ENCODE measurements around the gene NTNG1. TPM values are rescaled to one million over a fixed set of nuclear protein-coding genes. Genes with fewer than 3 reads are reported as not detected.

The NTNG1 gene
- total RNA-seq, 1 experiment from 2014 or later: not detected

- TF ChIP-seq, protein P1, sequence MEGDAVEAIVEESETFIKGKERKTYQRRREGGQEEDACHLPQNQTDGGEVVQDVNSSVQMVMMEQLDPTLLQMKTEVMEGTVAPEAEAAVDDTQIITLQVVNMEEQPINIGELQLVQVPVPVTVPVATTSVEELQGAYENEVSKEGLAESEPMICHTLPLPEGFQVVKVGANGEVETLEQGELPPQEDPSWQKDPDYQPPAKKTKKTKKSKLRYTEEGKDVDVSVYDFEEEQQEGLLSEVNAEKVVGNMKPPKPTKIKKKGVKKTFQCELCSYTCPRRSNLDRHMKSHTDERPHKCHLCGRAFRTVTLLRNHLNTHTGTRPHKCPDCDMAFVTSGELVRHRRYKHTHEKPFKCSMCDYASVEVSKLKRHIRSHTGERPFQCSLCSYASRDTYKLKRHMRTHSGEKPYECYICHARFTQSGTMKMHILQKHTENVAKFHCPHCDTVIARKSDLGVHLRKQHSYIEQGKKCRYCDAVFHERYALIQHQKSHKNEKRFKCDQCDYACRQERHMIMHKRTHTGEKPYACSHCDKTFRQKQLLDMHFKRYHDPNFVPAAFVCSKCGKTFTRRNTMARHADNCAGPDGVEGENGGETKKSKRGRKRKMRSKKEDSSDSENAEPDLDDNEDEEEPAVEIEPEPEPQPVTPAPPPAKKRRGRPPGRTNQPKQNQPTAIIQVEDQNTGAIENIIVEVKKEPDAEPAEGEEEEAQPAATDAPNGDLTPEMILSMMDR (IDR thresholded peaks at IDR 0.05; ENCODE audit: unreplicated experiment): no peak
- Mint-ChIP-seq H3K4me3 (ENCODE audit: unreplicated experiment) (no peak overlapping the region), H3K4me1 (ENCODE audit: insufficient read depth, unreplicated experiment) (no peaks in the 10 kb centered on the region), H3K9me3 (ENCODE audit: unreplicated experiment) (peaks cover 13% of the 10 kb centered on the region), H3K27ac (ENCODE audit: low read depth, unreplicated experiment) (no peak overlapping the region), H3K36me3 (ENCODE audit: insufficient read depth, unreplicated experiment) (no peaks in the 10 kb centered on the region), H3K27me3 (ENCODE audit: insufficient read depth, unreplicated experiment) (no peaks in the 10 kb centered on the region)
- intact Hi-C loops (cut with micrococcal nuclease): no loop called here
- POLR2A ChIA-PET: no interaction called here
- BruUV-seq (replicated peaks): no TSS peak
- no peak for DNase-seq (ENCODE audit: unreplicated experiment)
- CTCF ChIA-PET: no interaction called here
These were observed 79.2 kb downstream of the NTNG1 start for GRCh38 chr1:107220036-107220435.

DNA sequence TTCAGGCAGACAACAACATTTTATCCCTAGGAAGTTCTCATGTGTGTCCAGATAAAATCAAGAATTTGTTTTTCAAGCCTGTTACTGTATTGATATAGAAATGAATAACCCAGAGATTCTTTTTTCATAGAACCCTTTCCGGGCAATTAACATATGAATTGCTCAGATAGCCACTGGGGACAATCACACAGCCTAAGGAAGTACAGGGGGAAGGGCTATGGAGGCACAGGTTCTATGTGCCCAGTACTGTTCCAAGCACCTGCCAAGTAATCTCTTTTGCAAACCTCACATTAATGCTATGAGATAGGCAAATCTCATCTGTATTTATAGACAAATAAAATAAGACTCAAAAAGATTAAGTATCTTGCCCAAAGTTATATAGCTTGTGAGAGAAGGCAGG lies 84.9 kb downstream of the NTNG1 start:
- no peak for DNase-seq (ENCODE audit: unreplicated experiment)
- ChIA-PET CTCF (no interaction called here), POLR2A (interaction anchor here (1.0 kb wide), 1 partner anchor 22 kb away, joined by 3 read pairs; no protein-coding TSS in a partner anchor)
- no peaks in the 10 kb centered on the region for H3K36me3 Mint-ChIP-seq (ENCODE audit: insufficient read depth, unreplicated experiment)
- intact Hi-C loops (cut with micrococcal nuclease): no loop called here
- no peak overlapping the region for H3K27ac Mint-ChIP-seq (ENCODE audit: low read depth, unreplicated experiment)
- no TSS peak for BruUV-seq (replicated peaks)
- TF ChIP-seq, protein P1 (IDR thresholded peaks at IDR 0.05; ENCODE audit: unreplicated experiment): no peak
- H3K4me1 Mint-ChIP-seq (ENCODE audit: insufficient read depth, unreplicated experiment): no peaks in the 10 kb centered on the region
- H3K4me3 Mint-ChIP-seq (ENCODE audit: unreplicated experiment): no peak overlapping the region
- H3K27me3 Mint-ChIP-seq (ENCODE audit: insufficient read depth, unreplicated experiment): no peaks in the 10 kb centered on the region
- H3K9me3 Mint-ChIP-seq (ENCODE audit: unreplicated experiment): no peaks in the 10 kb centered on the region

DNA sequence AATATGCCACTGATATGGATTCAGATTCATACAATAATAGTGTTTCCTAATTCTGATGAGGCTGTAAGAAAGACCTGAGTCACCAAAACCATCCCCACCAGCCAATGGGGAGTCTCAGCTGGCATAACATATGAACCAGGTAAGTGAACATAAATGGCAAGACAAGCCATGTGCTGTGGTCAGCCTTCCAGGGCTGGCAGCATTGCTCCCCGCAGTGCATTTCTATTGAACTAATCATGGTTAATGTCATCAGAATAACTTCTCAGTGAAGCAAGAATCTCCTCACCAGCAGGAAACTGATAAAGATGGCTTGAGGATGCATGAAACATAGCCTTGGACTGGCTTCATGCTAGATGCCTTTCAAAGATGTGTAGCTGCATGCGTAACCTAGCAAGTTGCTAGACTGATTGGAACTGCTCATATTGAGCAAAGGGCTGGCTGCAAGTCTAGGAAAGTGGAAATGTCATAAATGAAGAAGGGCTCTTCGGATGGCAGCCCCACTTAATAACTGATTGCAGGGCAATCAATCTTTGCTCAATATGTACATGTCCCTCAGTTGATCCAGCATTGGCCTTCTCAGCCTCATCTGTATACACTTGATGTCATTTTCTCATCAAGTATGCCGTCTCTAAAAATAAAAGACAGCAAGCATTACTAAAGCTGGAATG lies 88.0 kb downstream of the NTNG1 start:
- Mint-ChIP-seq H3K4me3 (ENCODE audit: unreplicated experiment) (no peak overlapping the region), H3K27me3 (ENCODE audit: insufficient read depth, unreplicated experiment) (no peaks in the 10 kb centered on the region), H3K9me3 (ENCODE audit: unreplicated experiment) (no peaks in the 10 kb centered on the region), H3K27ac (ENCODE audit: low read depth, unreplicated experiment) (no peak overlapping the region), H3K36me3 (ENCODE audit: insufficient read depth, unreplicated experiment) (no peaks in the 10 kb centered on the region), H3K4me1 (ENCODE audit: insufficient read depth, unreplicated experiment) (no peaks in the 10 kb centered on the region)
- no TSS peak for BruUV-seq (replicated peaks)
- CTCF ChIA-PET: interaction anchor here (0.6 kb wide), 1 partner anchor 128 kb away, joined by 3 read pairs; no protein-coding TSS in a partner anchor
- POLR2A ChIA-PET: no interaction called here
- TF ChIP-seq, protein P1 (IDR thresholded peaks at IDR 0.05; ENCODE audit: unreplicated experiment): no peak
- intact Hi-C loops (cut with micrococcal nuclease): no loop called here
- DNase-seq (ENCODE audit: unreplicated experiment): no peak

GRCh38 chr1:107229711-107230110 lies 88.9 kb downstream of the NTNG1 start:
- Mint-ChIP-seq H3K27ac (ENCODE audit: low read depth, unreplicated experiment) (no peak overlapping the region), H3K4me1 (ENCODE audit: insufficient read depth, unreplicated experiment) (no peaks in the 10 kb centered on the region), H3K9me3 (ENCODE audit: unreplicated experiment) (no peaks in the 10 kb centered on the region), H3K4me3 (ENCODE audit: unreplicated experiment) (no peak overlapping the region), H3K27me3 (ENCODE audit: insufficient read depth, unreplicated experiment) (no peaks in the 10 kb centered on the region), H3K36me3 (ENCODE audit: insufficient read depth, unreplicated experiment) (no peaks in the 10 kb centered on the region)
- no TSS peak for BruUV-seq (replicated peaks)
- no peak for DNase-seq (ENCODE audit: unreplicated experiment)
- CTCF ChIA-PET: interaction anchor here (0.6 to 0.7 kb wide), 2 partner anchors 42 to 127 kb away, joined by 3 to 4 read pairs; no protein-coding TSS in a partner anchor
- POLR2A ChIA-PET: no interaction called here
- TF ChIP-seq, protein P1 (IDR thresholded peaks at IDR 0.05; ENCODE audit: unreplicated experiment): no peak
- intact Hi-C loops (cut with micrococcal nuclease): no loop called here
